Naive B cell (primary cell): ENCODE results near the gene DIPK1A. TPM values are rescaled to one million over a fixed set of nuclear protein-coding genes. Genes with fewer than 3 reads are reported as not detected.
"Not testable (repeated sequence)": the region's sequence is repeated elsewhere in the genome, so short reads cannot be mapped to it uniquely, and the experiment has no call there.

Experiments
- ATAC-seq, 2 donors: fragments of 150-1000 bp; cut with Tn5 transposase; 2 replicates each; pipeline ENCODE4 v1.10.0; 2021; ENCODE audit warnings: low read depth in 2 of 2, mild to moderate bottlenecking in 2 of 2, moderate library complexity in 2 of 2
- DNase-seq: peaks from one replicate; pipeline ENCODE4 v3.0.0; 2022
- H3K27ac Mint-ChIP-seq, 6 donors: one replicate each; pipeline ENCODE4 v1.8.0; 2020 to 2022; ENCODE audit warnings: mild to moderate bottlenecking in 6 of 6, mixed read lengths in 6 of 6, moderate library complexity in 5 of 6, inconsistent platforms in 2 of 6
- H3K27me3 Mint-ChIP-seq, 3 donors: one replicate each; pipeline ENCODE4 v1.8.0; 2021 to 2022; ENCODE audit warnings: mixed read lengths in 3 of 3, mild to moderate bottlenecking in 1 of 3
- H3K36me3 Mint-ChIP-seq, 2 donors: one replicate each; pipeline ENCODE4 v1.8.0; 2020 to 2022; ENCODE audit warnings: mixed read lengths in 2 of 2, inconsistent platforms in 1 of 2, mild to moderate bottlenecking in 1 of 2
- H3K4me1 Mint-ChIP-seq, 3 donors: one replicate each; pipeline ENCODE4 v1.8.0; 2020 to 2022; ENCODE audit warnings: mixed read lengths in 3 of 3, inconsistent platforms in 1 of 3, mild to moderate bottlenecking in 1 of 3, moderate library complexity in 1 of 3
- H3K4me3 Mint-ChIP-seq, 8 donors: one replicate each; pipeline ENCODE4 v1.8.0; 2020 to 2022; ENCODE audit warnings: mild to moderate bottlenecking in 8 of 8, mixed read lengths in 8 of 8, moderate library complexity in 8 of 8, inconsistent platforms in 2 of 8
- H3K9me3 Mint-ChIP-seq, 7 donors: one replicate each; pipeline ENCODE4 v1.8.0; 2020 to 2022; ENCODE audit warnings: mixed read lengths in 7 of 7, mild to moderate bottlenecking in 5 of 7, inconsistent platforms in 2 of 7, moderate library complexity in 1 of 7
- polyA plus RNA-seq, 6 donors: library from polyadenylated mRNA; unstranded; fragments of 300-500 nt; fragmentation: Illumina TruSeq; gene quantifications; one replicate each; pipeline ENCODE4 v1.2.3, GENCODE V29; 2021; ENCODE audit warnings: low read depth in 6 of 6

The DIPK1A gene
- polyA plus RNA-seq, 6 donors from 2014 or later: 26.0 to 57.3 (median 32.4) TPM

GRCh38 chr1:92972409-92973129, 11.3 kb upstream of the DIPK1A start:
- ATAC-seq (no peak), DNase-seq (no peak)
- H3K9me3 Mint-ChIP-seq: no peaks in the 10 kb centered on the region
- peaks cover 59 to 91% (median 63%) of the 10 kb centered on the region in 3 donors for H3K4me1 Mint-ChIP-seq
- no peaks in the 10 kb centered on the region for H3K27me3 Mint-ChIP-seq
- H3K4me3 Mint-ChIP-seq: peak overlapping the region in 7 of 8 donors; percentile 6 to 83 (median 48)
- no peaks in the 10 kb centered on the region for H3K36me3 Mint-ChIP-seq
- H3K27ac Mint-ChIP-seq: peak overlapping the region in 4 of 6 donors; percentile 22 to 91 (median 66)

- H3K27me3 Mint-ChIP-seq, ATAC-seq, DNase-seq, H3K9me3 Mint-ChIP-seq, H3K36me3 Mint-ChIP-seq: not testable (repeated sequence)
- Mint-ChIP-seq H3K27ac (peak overlapping the region in 3 of 6 donors; percentile 79 to 93 (median 81)), H3K4me3 (peak overlapping the region in 5 of 8 donors; percentile 30 to 78 (median 53)), H3K4me1 (peaks cover 55 to 84% (median 57%) of the 10 kb centered on the region in 3 donors)
These were observed 10.7 kb upstream of the DIPK1A start for GRCh38 chr1:92971932-92972331.

- DNase-seq (no peak), ATAC-seq (no peak)
- peak overlapping the region in 2 of 8 donors; percentile 6 to 10 for H3K4me3 Mint-ChIP-seq
- H3K36me3 Mint-ChIP-seq: no peaks in the 10 kb centered on the region
- no peaks in the 10 kb centered on the region for H3K27me3 Mint-ChIP-seq
- peaks cover 51 to 76% (median 56%) of the 10 kb centered on the region in 3 donors for H3K4me1 Mint-ChIP-seq
- peak overlapping the region in 5 of 6 donors; percentile 26 to 80 (median 56) for H3K27ac Mint-ChIP-seq
- no peaks in the 10 kb centered on the region for H3K9me3 Mint-ChIP-seq
These were observed 9.9 kb upstream of the DIPK1A start for GRCh38 chr1:92970990-92971689.

- no peak for ATAC-seq
- DNase-seq: no peak
- H3K27ac Mint-ChIP-seq: peak overlapping the region in 1 of 6 donors; percentile 46
- no peaks in the 10 kb centered on the region for H3K9me3 Mint-ChIP-seq
- H3K36me3 Mint-ChIP-seq: no peaks in the 10 kb centered on the region
- H3K4me3 Mint-ChIP-seq: no peak overlapping the region
- H3K4me1 Mint-ChIP-seq: peaks cover 39 to 60% (median 44%) of the 10 kb centered on the region in 3 donors
- no peaks in the 10 kb centered on the region for H3K27me3 Mint-ChIP-seq
These were observed 8.3 kb upstream of the DIPK1A start for GRCh38 chr1:92969517-92969916.

- peak overlapping the region in 2 of 6 donors; percentile 26 to 38 for H3K27ac Mint-ChIP-seq
- no peaks in the 10 kb centered on the region for H3K9me3 Mint-ChIP-seq
- H3K4me1 Mint-ChIP-seq: peaks cover 34 to 51% (median 38%) of the 10 kb centered on the region in 3 donors
- no peaks in the 10 kb centered on the region for H3K27me3 Mint-ChIP-seq
- ATAC-seq (peak; percentile 47 to 62), DNase-seq (no peak)
- peak overlapping the region in 2 of 8 donors; percentile 18 to 49 for H3K4me3 Mint-ChIP-seq
- no peaks in the 10 kb centered on the region for H3K36me3 Mint-ChIP-seq
These were observed 7.1 kb upstream of the DIPK1A start for GRCh38 chr1:92968138-92969032.

GRCh38 chr1:92964998-92965397, 3.7 kb upstream of the DIPK1A start:
- H3K36me3 Mint-ChIP-seq: no peaks in the 10 kb centered on the region
- no peak overlapping the region for H3K27ac Mint-ChIP-seq
- no peak for DNase-seq
- H3K27me3 Mint-ChIP-seq: no peaks in the 10 kb centered on the region
- no peaks in the 10 kb centered on the region for H3K9me3 Mint-ChIP-seq
- H3K4me1 Mint-ChIP-seq: peaks cover 17 to 23% (median 22%) of the 10 kb centered on the region in 3 donors
- ATAC-seq: no peak
- H3K4me3 Mint-ChIP-seq: no peak overlapping the region

GRCh38 chr1:92964316-92964715, 3.1 kb upstream of the DIPK1A start:
- H3K36me3 Mint-ChIP-seq: no peaks in the 10 kb centered on the region
- no peak overlapping the region for H3K27ac Mint-ChIP-seq
- H3K4me1 Mint-ChIP-seq: peaks cover 12 to 21% (median 18%) of the 10 kb centered on the region in 3 donors
- H3K9me3 Mint-ChIP-seq: no peaks in the 10 kb centered on the region
- DNase-seq: no peak
- no peaks in the 10 kb centered on the region for H3K27me3 Mint-ChIP-seq
- ATAC-seq: no peak
- H3K4me3 Mint-ChIP-seq: no peak overlapping the region

- H3K36me3 Mint-ChIP-seq: no peaks in the 10 kb centered on the region
- H3K9me3 Mint-ChIP-seq: no peaks in the 10 kb centered on the region
- no peak overlapping the region for H3K27ac Mint-ChIP-seq
- DNase-seq (peak; percentile 81), ATAC-seq (peak; percentile 66)
- no peaks in the 10 kb centered on the region for H3K27me3 Mint-ChIP-seq
- H3K4me1 Mint-ChIP-seq: peaks cover 20 to 25% (median 22%) of the 10 kb centered on the region in 3 donors
- no peak overlapping the region for H3K4me3 Mint-ChIP-seq
These were observed 862 bp upstream of the DIPK1A start for GRCh38 chr1:92961896-92962752.

GRCh38 chr1:92960395-92961130, 699 bp downstream of the DIPK1A start:
- H3K36me3 Mint-ChIP-seq: no peaks in the 10 kb centered on the region
- peaks cover 31 to 41% (median 35%) of the 10 kb centered on the region in 3 donors for H3K4me1 Mint-ChIP-seq
- no peaks in the 10 kb centered on the region for H3K9me3 Mint-ChIP-seq
- H3K4me3 Mint-ChIP-seq: peak overlapping the region in 7 of 8 donors; percentile 90 to 98 (median 95)
- no peaks in the 10 kb centered on the region for H3K27me3 Mint-ChIP-seq
- peak; percentile 72 for DNase-seq
- H3K27ac Mint-ChIP-seq: peak overlapping the region in 5 of 6 donors; percentile 95 to 99 (median 98)
- peak; percentile 47 to 48 for ATAC-seq

- DNase-seq (no peak), ATAC-seq (no peak)
- peak overlapping the region in 5 of 6 donors; percentile 1 to 78 (median 45) for H3K27ac Mint-ChIP-seq
- H3K4me3 Mint-ChIP-seq: peak overlapping the region in 6 of 8 donors; percentile 1 to 75 (median 67)
- no peaks in the 10 kb centered on the region for H3K27me3 Mint-ChIP-seq
- no peaks in the 10 kb centered on the region for H3K36me3 Mint-ChIP-seq
- H3K9me3 Mint-ChIP-seq: no peaks in the 10 kb centered on the region
- peaks cover 40 to 60% (median 48%) of the 10 kb centered on the region in 3 donors for H3K4me1 Mint-ChIP-seq
These were observed 2.9 kb downstream of the DIPK1A start for GRCh38 chr1:92958203-92958970.

- no peaks in the 10 kb centered on the region for H3K27me3 Mint-ChIP-seq
- no peaks in the 10 kb centered on the region for H3K36me3 Mint-ChIP-seq
- no peaks in the 10 kb centered on the region for H3K9me3 Mint-ChIP-seq
- DNase-seq: no peak
- H3K4me3 Mint-ChIP-seq: peak overlapping the region in 7 of 8 donors; percentile 7 to 68 (median 47)
- ATAC-seq: no peak
- H3K4me1 Mint-ChIP-seq: peaks cover 45 to 72% (median 59%) of the 10 kb centered on the region in 3 donors
- peak overlapping the region in 4 of 6 donors; percentile 10 to 88 (median 60) for H3K27ac Mint-ChIP-seq
These were observed 4.1 kb downstream of the DIPK1A start for GRCh38 chr1:92957030-92957734.
